ENCODE results near the gene PLCZ1.
"Not testable (repeated sequence)": the region's sequence is repeated elsewhere in the genome, so short reads cannot be mapped to it uniquely, and the experiment has no call there.

Gene PLCZ1

DNA sequence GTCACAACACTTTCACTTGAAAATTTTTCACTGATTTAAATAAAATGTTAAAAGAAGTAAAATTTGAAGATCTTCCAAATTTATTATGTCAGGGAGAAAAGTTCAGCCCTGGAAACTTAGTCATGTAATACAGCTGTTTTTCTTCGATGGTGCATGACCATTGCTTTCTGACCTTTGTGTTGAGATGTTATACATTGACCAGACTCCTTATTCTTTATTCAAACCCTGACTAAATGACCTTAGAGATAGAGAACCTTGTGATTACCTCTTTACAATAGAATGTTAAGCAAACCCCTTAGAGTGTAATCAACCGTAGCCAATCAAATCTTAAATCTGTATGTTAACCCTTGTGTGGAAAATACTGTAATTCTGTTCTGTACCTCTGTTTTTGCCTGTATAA is 34.5 kb downstream of the PLCZ1 start:
- DNase-seq (ENCODE audit: low read depth in 1 of 2, low spot score in 1 of 2) = no peak

DNA sequence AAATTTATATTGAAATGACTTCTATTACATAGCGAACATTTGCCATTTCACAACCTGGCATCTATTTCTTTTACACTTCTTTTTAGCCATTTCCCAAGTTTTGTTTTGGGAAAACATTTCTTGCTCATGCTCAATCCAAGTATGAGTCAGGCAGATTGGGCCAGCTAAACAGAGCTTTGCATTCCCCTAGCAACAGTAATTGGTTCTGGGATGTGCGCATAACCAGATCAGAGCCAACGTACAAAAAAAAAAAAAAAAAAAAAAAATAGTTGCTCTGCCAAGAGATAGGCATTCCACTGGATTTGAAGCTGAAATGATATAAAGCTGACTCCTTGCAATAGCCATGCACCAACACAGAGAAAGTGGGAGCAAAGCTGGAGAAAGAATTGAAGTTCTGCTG is 37.5 kb downstream of the PLCZ1 start:
- no peak for DNase-seq (ENCODE audit: low read depth in 1 of 2, low spot score in 1 of 2)

DNA sequence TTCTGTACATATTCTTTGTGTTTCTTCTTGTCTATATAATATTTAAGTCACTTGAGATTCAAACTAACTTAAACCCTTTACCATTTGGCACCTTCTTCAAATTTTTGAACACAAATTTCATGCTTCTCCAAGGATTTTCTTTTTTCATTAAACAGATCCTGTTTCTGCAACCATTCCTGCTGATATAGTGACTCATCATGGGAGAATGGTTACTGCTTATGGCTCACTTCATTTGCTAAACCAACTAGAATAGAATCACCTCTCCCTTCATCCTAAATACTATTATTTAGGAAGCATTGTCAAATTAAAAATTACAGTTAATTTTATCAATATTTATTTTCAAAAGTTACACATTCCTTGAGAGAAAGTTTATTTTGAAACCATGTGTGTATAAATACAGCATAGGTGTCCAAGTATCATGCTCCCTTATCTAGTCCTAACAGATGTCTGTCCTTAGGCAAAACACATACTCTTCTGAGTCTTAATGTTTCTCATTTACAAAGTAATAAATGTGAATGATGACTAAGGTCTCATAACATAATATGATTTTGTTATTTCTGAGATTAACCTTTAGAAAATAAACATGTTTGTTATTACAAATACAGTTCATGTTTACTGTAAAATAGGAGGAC is 40.7 kb downstream of the PLCZ1 start:
- no peak for DNase-seq (ENCODE audit: low read depth in 1 of 2, low spot score in 1 of 2)

DNA sequence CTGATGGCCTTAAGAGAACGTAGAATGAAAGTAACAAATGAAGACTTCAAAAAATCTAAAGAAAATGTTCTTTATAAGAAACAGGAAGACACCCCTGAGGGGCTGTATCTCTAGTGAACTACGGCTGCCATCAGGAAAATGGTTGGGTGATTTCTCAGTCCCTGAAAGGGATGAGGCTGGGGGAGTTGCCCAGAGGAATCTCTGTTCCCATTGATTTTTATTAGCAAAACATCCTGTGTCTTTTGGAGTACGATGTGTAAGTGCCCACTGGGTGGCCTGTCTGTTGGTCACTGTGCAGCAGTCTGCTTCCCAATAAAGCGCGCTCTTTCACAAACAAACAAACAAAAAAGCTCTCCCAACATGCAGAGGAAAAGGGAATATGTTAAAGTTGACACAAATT is 43.8 kb downstream of the PLCZ1 start:
- DNase-seq (ENCODE audit: low read depth in 1 of 2, low spot score in 1 of 2) = not testable (repeated sequence)

DNA sequence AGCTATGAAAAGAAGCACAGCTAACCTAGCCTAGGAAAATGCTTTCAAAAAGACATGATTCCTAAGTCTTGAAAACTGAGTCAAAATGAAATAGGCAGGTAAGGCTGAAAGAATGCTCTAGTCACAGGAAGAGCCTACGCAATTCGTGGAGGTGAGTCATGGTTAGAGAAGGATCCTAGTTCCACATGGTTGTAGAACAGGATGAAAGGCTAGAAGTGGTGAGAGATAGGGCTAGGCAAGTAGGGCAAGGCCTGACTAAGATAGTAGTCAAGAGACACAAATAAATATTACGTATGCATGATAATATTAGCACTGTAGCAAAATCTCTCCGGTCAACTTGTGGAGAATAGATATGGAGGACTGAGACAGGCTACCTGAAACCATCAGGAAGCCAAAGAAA is 47.2 kb downstream of the PLCZ1 start:
- DNase-seq (ENCODE audit: low read depth in 1 of 2, low spot score in 1 of 2) = no peak

DNA sequence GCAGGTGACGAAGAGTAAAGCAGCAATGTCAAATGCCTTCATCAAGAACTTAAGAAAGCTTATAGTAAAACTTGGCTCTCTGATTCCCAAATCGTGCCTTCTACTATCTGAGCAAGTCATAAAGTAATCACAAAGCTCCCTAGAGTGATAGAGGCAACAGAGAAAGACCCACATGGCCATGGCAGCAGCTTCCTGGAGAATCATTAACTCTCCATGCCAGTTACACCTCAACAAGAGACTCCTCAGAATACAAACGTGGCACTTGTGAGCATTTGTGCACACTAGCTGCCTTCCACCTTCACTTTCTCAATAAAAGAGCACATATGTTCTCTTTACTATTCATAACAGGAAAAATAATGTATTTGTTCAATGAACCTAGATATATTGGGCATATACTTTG is 48.0 kb downstream of the PLCZ1 start:
- DNase-seq (ENCODE audit: low read depth in 1 of 2, low spot score in 1 of 2) = no peak

DNA sequence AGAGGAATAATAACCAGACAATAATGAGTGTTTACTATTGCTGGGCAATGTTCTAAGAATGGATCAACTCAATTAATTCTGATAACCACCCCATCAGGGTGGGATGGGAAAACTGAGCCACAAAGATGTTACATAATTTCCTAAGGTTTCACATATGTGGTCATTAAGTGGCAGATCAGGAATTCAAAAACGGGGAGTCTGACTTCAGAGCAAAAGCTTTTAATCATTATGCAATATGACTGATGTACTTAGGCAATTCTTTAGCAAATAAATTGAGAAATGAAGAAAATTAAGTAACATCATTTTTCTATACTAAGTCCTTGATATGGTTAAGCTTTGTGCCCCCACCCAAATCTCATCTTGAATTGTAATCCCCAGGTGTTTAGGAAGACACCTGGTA is 53.4 kb downstream of the PLCZ1 start:
- no peak for DNase-seq (ENCODE audit: low read depth in 1 of 2, low spot score in 1 of 2)

DNA sequence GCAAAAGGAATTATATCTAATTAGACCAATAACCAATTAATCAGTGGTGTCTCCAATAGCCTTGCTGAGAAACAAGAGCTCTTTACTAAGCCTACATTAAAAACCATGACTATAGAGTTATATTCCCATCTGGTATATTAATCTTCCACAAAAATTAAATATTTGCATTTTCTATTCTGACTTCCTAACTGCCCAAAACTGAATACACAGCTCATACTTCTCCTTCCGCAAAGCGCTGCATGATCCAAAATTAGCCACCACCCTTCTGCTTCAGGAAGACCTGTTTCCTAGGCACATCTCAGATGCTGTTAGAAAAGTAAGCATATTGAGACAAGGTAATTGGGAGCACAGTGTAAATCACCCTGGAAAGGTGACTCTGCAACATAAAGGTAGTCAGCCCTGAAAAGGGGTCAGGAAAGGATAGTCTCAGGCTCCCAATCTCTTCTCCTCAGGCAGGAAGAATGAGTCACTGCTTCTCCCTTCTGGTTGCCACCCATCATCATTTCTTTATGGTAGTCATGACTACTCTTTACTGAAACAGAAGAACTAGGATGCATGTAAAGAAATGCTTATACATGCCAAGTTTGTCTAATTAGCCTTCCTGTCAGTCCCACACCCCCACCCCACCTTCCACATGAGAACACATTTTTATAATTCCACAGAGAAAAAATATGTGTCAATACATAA is 54.3 kb downstream of the PLCZ1 start:
- no peak for DNase-seq (ENCODE audit: low read depth in 1 of 2, low spot score in 1 of 2)

DNA sequence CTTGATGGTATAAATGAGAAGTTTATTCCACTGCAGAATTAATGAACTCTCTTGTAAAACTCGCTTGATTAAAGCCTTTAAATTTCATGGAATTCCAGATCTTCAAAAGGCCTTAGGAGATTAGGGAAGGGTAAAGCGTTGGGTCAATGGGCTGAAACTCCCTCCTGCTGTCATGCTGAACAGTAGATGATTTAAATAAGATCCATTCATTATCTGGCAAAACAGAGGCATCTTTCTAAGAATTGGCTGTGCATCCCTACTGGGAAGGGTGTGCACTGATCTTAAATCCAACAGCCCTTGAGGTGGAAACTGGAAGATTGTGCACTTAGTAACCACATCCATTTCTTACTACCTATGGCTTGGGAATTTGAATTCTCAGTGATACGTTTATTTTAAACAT is 56.0 kb downstream of the PLCZ1 start:
- DNase-seq (ENCODE audit: low read depth in 1 of 2, low spot score in 1 of 2) = no peak

DNA sequence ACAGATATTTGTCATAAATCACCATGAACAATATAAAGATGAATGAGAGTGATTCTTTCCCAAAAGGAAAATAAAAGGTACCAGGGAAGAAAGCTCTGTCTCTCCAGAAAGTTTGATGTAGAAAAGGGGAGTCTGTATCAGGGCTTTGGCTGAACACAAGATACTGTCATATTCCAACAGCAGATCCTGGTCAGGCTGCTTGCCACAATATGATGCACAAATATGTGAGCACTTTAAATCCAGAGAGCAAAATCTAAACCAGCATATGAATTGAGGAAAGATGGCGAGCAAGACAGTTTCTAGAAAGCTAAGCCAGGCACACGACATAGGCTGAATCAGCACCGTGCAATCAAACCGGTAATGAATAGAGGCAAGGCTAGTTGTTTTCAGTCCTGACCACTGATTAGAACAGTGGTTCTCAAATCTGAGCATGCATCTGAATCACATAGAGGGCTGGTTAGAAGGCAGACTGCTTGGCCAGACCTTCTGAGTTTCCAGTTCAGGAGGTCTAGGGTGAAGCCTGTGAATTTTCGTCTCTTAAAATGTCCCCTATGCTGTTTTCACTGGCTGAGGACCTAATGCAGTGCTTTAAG is 60.7 kb downstream of the PLCZ1 start:
- DNase-seq (ENCODE audit: low read depth in 1 of 2, low spot score in 1 of 2) = no peak

DNA sequence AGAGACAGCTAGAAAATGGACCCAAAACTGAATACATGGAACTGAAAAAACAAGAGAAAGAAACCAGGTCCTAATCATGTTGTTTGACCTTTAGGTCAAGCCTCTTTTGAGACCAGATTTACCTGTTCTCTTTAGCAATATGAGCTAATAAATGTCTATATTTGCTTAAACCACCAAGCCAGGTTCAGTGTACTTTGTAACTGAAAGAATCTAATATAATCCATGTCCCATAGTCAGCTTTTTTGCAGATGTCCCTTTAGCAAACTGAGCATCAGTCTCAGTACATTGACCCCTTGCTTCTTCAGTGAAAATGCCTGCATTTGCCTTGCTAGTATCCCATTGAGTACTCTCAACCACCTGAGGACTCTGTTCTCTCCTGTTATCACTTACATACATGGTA is 61.7 kb downstream of the PLCZ1 start:
- no peak for DNase-seq (ENCODE audit: low read depth in 1 of 2, low spot score in 1 of 2)

DNA sequence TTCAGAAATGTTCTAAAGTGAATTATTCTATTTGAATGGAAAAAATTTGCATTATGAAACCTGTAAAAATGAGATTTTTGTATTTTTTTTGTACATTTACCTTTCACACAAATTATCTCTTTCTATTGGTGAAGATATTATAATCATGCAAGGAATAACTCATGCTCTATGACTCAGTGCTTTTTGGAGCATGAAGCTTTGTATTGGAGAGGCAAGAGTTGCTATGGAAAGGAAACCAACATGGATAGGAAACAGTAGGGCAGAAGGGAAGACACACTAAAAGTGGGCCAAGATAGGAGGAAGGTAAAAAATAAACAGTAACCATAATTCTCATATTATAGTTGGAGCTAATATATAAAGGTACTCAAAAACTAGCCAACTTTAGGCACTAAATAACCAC is 79.0 kb downstream of the PLCZ1 start:
- no peak for DNase-seq (ENCODE audit: low read depth in 1 of 2, low spot score in 1 of 2)

DNA sequence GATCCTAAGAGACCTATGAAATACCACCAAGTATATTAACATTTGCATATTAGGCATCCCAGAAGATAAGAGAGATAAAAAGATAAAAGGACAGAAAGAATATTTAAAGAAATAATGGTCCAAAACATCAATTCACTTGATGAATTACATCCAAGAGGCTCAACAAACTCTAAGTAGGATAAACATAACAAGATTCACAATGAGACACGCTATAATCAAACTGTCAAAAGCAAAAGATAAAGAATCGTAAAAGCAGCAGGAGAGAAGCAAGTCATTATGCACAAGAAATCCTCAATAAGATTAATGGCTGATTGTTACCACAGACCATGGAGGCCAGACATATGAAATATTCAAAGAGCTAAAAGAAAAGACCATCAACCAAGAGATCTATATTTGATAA is 79.6 kb downstream of the PLCZ1 start:
- no peak for DNase-seq (ENCODE audit: low read depth in 1 of 2, low spot score in 1 of 2)

DNA sequence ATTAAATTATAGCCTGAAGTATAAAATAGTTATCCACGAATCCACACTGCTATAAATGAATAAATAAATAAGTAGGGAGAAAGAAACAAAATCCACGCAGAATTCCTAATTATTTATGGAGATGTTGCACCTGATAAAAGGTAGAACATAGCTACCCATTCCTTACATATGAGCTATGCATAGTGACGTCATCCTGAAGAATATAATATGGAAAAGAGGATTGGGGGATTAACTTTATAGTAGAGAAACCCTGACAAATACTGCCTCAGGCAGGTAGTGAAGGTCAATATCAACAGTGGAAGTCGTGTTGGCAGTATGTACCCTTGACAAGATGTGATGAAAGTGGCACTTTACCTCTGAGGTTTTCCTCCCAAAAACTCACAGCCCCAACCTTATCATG is 82.5 kb downstream of the PLCZ1 start:
- no peak for DNase-seq (ENCODE audit: low read depth in 1 of 2, low spot score in 1 of 2)

DNA sequence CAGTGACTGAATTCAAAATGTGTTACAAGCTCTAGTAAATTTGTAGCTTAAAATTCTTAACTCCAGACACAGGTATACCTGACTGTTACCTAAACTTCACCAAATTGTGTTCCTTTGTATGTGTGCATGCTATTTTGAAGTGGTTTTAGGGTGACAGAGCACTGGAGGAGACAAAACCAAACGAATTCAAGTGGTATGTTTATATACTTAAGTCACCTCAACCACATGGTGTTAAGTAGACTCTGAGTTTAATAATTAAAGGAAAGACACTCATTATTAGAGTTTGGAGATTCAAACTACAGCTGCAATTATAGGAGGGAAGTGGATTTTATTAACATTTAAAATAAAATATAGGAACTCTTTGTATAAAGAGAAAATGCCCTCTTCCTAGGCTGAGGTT is 84.3 kb downstream of the PLCZ1 start:
- DNase-seq (ENCODE audit: low read depth in 1 of 2, low spot score in 1 of 2) = no peak

DNA sequence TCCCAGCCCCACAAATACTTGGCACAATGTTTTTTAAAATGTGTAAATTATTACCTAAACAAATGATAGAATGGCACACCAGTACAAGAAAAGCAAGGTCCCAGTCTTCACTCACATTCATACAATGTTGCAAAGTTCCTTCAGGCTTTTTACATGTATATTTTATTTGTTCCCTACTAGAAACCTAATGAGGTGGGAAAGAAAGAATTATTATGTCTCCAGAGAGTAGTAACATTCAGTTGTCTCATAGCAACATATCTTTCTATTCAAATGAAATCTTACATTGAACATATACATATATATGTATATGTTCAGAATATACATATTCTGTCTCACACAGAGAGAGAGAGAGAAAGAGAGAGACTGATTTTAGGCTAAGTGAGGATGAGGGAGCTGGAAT is 85.2 kb downstream of the PLCZ1 start:
- no peak for DNase-seq (ENCODE audit: low read depth in 1 of 2, low spot score in 1 of 2)

DNA sequence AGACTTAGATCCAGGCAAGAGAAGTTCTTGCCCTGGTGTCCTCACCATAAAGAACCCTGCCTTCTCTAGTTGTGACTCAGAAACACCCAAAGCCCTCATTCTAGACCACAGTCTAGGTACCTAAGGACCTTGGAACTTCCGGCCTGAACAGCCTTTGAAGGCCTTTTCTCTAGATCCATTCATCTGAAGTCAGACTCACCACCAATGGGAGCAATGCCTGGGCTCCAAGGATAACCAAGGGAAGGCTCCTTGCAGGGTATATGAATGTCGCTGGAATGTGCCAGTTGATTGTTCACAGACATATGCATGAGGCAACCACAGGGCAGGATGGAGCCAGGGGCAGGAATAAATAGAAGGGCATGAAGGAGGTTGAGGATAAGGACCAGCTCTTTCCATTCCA is 86.3 kb downstream of the PLCZ1 start:
- no peak for DNase-seq (ENCODE audit: low read depth in 1 of 2, low spot score in 1 of 2)

DNA sequence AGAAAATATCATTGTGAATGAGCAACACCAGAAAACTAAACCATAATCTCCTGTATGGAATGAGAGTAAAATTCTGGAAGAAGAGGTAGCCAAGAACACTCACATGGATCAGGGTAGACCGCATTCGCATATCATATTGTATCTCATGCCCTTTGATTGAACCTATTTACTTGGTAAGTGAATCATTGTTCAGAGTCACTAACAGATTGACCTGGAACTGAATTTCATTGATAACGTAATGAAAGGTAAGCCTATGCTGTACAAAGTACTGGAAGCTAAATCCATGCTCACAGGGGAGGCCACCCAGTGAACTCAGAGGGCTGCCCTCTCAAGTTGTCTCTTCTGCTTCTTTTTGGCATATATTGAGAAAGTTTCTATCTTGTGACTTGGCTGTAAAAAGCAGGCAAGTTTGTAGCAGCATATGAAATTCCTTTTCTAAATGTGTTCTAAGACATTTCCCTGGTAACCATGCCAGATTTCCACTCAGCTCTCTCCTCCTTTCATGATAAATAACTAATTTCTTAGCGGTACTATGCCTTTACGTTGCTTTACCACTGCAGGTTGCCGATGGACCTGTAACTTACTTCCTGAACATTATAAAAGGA is 91.4 kb downstream of the PLCZ1 start:
- DNase-seq (ENCODE audit: low read depth in 1 of 2, low spot score in 1 of 2) = no peak

DNA sequence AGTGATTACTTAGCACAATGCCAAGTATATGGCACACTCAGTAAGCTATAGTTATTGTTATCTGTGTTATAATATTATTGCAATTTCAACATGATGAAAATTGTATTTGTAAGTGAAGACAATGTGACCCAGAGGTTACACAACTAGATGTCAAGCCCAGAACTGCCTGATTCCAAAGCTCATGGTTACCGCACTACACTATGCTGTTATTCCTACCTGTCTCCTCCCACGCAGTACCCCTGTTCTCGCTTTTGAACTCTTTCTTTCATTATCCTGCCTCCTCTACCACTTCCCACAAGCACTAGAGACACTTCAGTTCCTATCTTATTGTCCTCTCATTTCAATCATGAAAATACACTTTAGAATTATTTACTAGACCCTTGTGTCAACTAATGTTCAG is 93.2 kb downstream of the PLCZ1 start:
- DNase-seq (ENCODE audit: low read depth in 1 of 2, low spot score in 1 of 2) = no peak

DNA sequence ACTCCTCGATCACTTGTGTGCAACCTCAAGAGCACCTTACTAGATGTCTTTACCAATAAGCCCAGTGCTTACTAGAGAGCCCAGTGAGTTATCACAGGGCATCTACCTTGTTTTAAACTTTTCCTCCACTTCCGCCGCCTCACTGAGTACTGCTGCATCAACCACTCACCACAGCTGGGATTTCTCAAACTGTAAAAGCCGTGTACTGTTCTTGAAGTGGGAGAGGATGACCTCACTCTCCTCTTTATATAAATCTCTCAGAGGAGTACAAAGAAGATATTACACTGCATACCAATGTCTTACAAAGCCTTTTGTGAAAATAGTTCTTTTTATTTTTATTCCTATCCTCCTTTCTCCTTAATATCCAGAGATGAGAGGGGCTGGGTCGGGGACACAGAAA is 94.1 kb downstream of the PLCZ1 start:
- DNase-seq (ENCODE audit: low read depth in 1 of 2, low spot score in 1 of 2) = no peak

DNA sequence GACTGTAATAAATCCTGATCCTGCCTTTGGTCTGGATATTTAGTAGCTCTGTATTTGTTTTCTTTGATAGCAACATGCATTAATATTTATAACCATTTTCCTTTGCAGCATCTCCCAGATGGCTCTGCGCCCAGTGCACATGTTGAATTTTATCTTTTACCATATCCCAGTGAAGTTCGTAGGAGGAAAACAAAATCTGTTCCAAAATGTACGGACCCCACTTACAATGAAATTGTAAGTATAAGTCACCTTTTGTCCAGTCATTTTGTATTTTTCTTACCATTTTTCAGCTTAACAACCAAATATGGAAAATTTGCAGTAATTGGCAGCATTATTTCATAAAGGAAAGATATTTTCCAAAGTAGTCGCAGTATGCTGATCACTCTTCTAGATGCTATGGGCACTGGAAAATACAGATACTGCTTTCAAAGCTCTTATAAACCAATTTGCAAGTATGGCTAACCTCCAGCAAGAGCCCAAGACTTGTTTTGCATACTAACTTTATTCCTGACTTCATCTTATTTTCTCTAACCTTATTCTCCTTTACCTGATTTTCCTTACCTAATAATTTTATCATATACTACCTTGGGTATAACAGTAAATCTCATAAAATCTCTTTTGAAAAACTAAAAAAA is 97.4 kb downstream of the PLCZ1 start:
- DNase-seq (ENCODE audit: low read depth in 1 of 2, low spot score in 1 of 2) = no peak

DNA sequence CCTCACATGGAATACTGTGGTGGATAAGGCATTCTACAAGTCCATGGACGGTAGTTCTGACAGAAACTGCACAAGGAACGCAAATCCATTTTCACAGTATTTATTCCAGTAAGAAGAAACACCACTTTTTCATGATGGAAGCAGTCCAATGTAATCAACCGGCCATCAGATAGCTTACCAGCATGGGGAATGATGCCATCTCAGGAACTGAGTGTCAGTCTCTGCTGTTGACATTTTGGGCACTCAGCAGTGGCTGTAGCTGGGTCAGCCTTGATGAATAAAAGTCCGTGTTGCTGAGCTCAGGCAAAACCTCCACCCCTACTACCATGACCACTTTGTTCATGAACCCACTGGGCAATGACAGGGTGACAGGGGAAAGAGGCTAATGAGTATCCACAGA is 103.4 kb downstream of the PLCZ1 start:
- no peak for DNase-seq (ENCODE audit: low read depth in 1 of 2, low spot score in 1 of 2)

All from stimulated activated CD4-positive, alpha-beta T cell treated with anti-CD3 and anti-CD28 coated beads, Interleukin-15, amount 100 ng/mL, for 1 hour (primary cell).